Peyer's patch (tissue), 4 donors: ENCODE measurements around the gene LIN54. TPM values are rescaled to one million over a fixed set of nuclear protein-coding genes. Genes with fewer than 3 reads are reported as not detected.
A peak's percentile ranks its signal among the peaks of the same experiment; 100 is the strongest.
"Not testable (repeated sequence)": the region's sequence is repeated elsewhere in the genome, so short reads cannot be mapped to it uniquely, and the experiment has no call there.

Source experiments
- DNase-seq, 3 donors: peaks; one replicate each; pipeline ENCODE4 v3.0.0-alpha.2; 2017 to 2019
- H3K27ac ChIP-seq, 4 donors: fragments of 200-600 bp; sonication (generic); one replicate each; pipeline ENCODE4 v1.5.1; 2016 to 2019
- H3K27me3 ChIP-seq, 2 donors: fragments of 200-600 bp; sonication (generic); one replicate each; pipeline ENCODE4 v1.5.1; 2019
- H3K36me3 ChIP-seq, 3 donors: fragments of 200-600 bp; sonication (generic); one replicate each; pipeline ENCODE4 v1.5.1; 2016 to 2019
- H3K4me1 ChIP-seq, 4 donors: fragments of 200-600 bp; sonication (generic); one replicate each; pipeline ENCODE4 v1.5.1; 2016 to 2019
- H3K4me3 ChIP-seq, 4 donors: fragments of 200-600 bp; sonication (generic); 1 replicate in 3 of 4; 2 replicates in 1 of 4; pipeline ENCODE4 v1.5.1; 2016 to 2019; ENCODE audit warnings: mild to moderate bottlenecking in 1 of 4
- H3K9me3 ChIP-seq, 4 donors: fragments of 200-600 bp; sonication (generic); one replicate each; pipeline ENCODE4 v1.5.1; 2016 to 2019; ENCODE audit warnings: mild to moderate bottlenecking in 1 of 4
- POLR2A ChIP-seq, 2 donors: fragments of 450-650 bp; IDR thresholded peaks; one replicate each; pipeline ENCODE4 v1.5.1; 2017; ENCODE audit warnings: antibody characterized with exemption in 2 of 2, mild to moderate bottlenecking in 2 of 2, moderate library complexity in 2 of 2
- total RNA-seq, 4 donors: library from RNA; depleted of rRNA; stranded (reverse); fragments of >200 nt; gene quantifications; one replicate each; pipeline ENCODE4 v1.1.0, GENCODE V29; 2016
- TF ChIP-seq, protein P1 (sequence below), 6 experiments: fragments of 450-650 bp in 4 of 6; fragments of 200-600 bp in 2 of 6; sonication (generic) in 1 of 6; IDR thresholded peaks; one replicate each; pipeline ENCODE4 v1.5.1; 2017 to 2019; ENCODE audit warnings: antibody characterized with exemption in 6 of 6, mild to moderate bottlenecking in 3 of 6, moderate library complexity in 1 of 6

Gene LIN54
- total RNA-seq, 4 donors from 2014 or later = 8.7 to 13.0 (median 9.4) TPM

DNA sequence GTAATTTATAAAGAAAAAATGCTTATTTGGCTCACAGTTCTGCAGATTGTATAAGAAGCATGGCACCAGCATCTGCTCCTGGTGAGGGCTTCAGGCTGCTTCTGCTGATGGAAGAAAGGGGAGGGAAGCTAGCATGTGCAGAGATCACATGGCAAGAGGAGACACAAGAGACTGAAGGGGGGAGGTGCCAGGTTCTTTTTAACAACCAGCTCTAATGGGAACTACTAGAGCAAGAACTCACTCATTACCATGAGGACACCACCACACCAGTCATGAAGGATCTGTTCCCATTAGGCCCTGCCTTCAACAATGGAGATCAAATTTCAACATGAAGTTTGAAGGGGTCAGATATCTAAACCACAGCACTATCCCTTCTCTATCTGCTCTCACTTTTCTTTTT lies 14.9 kb upstream of the LIN54 start:
- Histone ChIP-seq H3K36me3 (no peaks in the 10 kb centered on the region), H3K4me1 (no peaks in the 10 kb centered on the region), H3K9me3 (no peaks in the 10 kb centered on the region), H3K27ac (no peak overlapping the region), H3K27me3 (no peaks in the 10 kb centered on the region), H3K4me3 (no peak overlapping the region)
- no peak for TF ChIP-seq POLR2A (IDR thresholded peaks at IDR 0.05)
- TF ChIP-seq, protein P1, sequence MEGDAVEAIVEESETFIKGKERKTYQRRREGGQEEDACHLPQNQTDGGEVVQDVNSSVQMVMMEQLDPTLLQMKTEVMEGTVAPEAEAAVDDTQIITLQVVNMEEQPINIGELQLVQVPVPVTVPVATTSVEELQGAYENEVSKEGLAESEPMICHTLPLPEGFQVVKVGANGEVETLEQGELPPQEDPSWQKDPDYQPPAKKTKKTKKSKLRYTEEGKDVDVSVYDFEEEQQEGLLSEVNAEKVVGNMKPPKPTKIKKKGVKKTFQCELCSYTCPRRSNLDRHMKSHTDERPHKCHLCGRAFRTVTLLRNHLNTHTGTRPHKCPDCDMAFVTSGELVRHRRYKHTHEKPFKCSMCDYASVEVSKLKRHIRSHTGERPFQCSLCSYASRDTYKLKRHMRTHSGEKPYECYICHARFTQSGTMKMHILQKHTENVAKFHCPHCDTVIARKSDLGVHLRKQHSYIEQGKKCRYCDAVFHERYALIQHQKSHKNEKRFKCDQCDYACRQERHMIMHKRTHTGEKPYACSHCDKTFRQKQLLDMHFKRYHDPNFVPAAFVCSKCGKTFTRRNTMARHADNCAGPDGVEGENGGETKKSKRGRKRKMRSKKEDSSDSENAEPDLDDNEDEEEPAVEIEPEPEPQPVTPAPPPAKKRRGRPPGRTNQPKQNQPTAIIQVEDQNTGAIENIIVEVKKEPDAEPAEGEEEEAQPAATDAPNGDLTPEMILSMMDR (IDR thresholded peaks at IDR 0.05) = no peak
- DNase-seq = no peak

DNA sequence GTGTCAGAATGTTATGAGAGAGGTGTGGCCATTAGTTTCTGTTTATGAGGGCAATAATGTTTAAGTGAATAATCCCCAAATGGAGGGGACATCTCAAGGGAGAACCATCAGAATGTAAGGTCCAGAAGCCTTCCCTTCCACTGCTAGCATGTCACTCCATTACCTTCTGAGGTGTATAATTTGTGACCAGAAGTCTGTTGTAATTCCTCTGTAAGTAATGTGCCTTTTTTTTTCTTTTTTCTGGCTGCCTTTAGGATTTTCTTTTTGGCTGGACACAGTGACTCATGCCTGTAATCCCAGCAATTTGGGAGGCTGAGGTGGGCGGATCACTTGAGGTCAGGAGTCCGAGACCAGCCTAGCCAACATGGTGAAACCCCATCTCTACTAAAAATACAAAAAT lies 13.6 kb upstream of the LIN54 start:
- Histone ChIP-seq H3K36me3 (no peaks in the 10 kb centered on the region), H3K27me3 (no peaks in the 10 kb centered on the region), H3K9me3 (no peaks in the 10 kb centered on the region), H3K27ac (no peak overlapping the region), H3K4me3 (no peak overlapping the region), H3K4me1 (no peaks in the 10 kb centered on the region)
- no peak for TF ChIP-seq POLR2A (IDR thresholded peaks at IDR 0.05)
- TF ChIP-seq, protein P1 (IDR thresholded peaks at IDR 0.05) = no peak
- no peak for DNase-seq

DNA sequence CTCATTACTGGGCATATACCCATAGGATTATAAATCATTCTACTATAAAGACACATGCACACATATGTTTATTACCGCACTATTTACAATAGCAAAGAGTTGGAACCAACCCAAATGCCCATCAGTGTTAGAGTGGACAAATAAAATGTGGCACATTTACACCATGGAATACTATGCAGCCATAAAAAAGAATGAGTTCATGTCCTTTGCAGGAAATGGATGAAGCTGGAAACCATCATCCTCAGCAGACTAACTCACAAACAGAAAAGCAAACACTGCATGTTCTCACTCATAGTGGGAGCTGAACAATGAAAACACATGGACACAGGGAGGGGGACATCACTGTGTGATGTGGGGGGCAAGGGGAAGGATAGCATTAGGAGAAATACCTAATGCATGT lies 13.0 kb upstream of the LIN54 start:
- H3K4me1 ChIP-seq, DNase-seq, H3K4me3 ChIP-seq, H3K27me3 ChIP-seq, H3K27ac ChIP-seq, H3K36me3 ChIP-seq, H3K9me3 ChIP-seq: not testable (repeated sequence)

DNA sequence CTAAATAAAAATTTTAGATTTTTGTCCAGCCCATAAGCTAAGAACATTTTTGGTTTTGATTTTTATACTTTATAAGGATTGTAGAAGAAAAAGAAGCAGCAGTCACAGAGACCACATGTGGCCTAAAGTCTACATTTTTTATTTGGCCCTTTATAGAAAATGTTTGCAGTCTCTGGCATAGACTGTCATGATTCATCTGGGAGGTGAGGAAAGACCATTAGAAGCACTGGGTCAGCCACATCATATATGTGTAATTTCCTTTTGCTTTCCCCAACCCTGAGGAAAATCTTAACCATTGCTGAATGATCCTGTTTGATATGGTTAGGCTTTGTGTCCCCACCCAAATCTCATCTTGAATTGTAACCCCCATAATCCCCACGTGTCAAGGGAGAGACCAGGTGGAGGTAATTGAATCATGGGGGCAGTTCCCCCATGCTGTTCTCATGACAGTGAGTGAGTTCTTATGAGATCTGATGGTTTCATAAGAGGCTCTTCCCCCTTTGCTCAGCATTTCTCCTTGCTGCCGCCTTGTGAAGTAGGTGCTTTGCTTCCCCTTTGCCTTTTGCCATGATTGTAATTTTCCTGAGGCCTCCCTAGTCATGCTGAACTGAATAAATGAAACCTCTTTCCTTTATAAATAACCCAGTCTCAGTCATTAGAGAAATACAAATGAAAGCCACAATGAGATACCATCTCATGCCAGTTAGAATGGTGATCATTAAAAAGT lies 12.3 kb upstream of the LIN54 start:
- TF ChIP-seq POLR2A (IDR thresholded peaks at IDR 0.05) = no peak
- TF ChIP-seq, protein P1 (IDR thresholded peaks at IDR 0.05) = no peak
- Histone ChIP-seq H3K4me1 (no peaks in the 10 kb centered on the region), H3K9me3 (no peaks in the 10 kb centered on the region), H3K27ac (no peak overlapping the region), H3K27me3 (no peaks in the 10 kb centered on the region), H3K4me3 (no peak overlapping the region), H3K36me3 (no peaks in the 10 kb centered on the region)
- DNase-seq = no peak

DNA sequence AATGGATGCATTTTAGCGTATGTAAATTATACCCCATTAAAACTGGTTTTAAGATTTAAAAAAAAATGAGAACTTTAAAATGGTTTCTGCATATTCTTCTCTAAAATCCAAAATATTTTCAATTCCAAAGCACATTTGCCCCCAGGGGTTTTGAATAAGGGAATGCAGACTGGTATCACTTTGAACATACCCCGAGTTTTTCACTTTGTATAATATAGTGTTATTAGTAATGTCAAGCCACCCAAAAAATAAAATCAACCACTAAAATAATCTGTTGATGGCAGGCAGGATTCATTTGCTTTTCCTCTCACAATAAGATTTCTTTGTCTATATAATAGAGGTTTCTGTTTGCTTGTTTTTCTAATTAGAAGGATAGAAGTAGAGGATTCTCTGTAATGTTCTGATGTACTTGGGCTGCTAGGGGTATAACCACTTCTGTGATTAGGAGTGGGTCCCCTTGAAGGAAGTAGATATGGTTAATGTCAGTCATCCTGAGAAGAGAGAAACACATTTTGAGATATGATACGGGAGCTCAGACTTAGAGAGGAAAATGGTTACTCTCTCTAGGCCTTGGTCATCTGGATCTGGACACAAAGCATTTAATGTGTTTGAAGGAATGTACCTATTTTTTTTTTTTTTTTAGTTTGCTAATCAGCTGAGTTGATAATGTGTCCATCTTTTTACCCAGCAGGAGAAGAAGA lies 9.3 kb upstream of the LIN54 start:
- TF ChIP-seq POLR2A (IDR thresholded peaks at IDR 0.05) = no peak
- TF ChIP-seq, protein P1 (IDR thresholded peaks at IDR 0.05) = no peak
- H3K36me3 ChIP-seq = no peaks in the 10 kb centered on the region
- H3K4me1 ChIP-seq = no peaks in the 10 kb centered on the region
- no peak overlapping the region for H3K4me3 ChIP-seq
- H3K9me3 ChIP-seq = no peaks in the 10 kb centered on the region
- H3K27ac ChIP-seq = no peak overlapping the region
- DNase-seq = no peak
- H3K27me3 ChIP-seq = no peaks in the 10 kb centered on the region

DNA sequence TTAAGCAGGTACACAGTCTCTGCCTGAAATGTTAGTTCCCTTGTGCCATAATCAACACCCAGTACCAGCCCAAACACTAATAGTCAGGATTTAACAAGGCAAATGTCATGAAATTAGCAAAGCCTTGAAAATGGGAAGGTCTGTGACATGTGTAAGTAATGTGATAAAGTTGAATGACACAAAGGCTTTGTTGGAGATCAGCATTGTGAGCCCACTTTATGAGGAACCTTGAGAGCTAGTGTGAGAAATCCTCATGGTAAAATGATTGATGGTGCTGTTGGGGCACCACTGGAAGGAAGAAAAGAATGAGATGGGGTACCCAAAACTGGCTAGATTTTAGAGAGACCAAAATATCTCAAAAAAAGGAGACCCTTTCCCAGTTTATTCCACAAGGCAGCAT lies 3.3 kb upstream of the LIN54 start:
- Histone ChIP-seq H3K27ac (peak overlapping the region in 1 of 4 donors; percentile 75), H3K4me1 (peaks cover 0 to 24% (median 4%) of the 10 kb centered on the region in 4 donors), H3K9me3 (no peaks in the 10 kb centered on the region), H3K36me3 (no peaks in the 10 kb centered on the region), H3K27me3 (no peaks in the 10 kb centered on the region), H3K4me3 (peak overlapping the region in 1 of 4 donors; percentile 83)
- DNase-seq = no peak
- no peak for TF ChIP-seq POLR2A (IDR thresholded peaks at IDR 0.05)
- TF ChIP-seq, protein P1 (IDR thresholded peaks at IDR 0.05) = no peak
